ENCODE results near the gene XIRP2.

- no peak for TF ChIP-seq CTCF (conservative IDR thresholded peaks at IDR 0.05; ENCODE audit: low read depth, low read length)
- no peak for TF ChIP-seq POLR2A (IDR thresholded peaks at IDR 0.05; ENCODE audit: low read depth, low read length)
- no peak for TF ChIP-seq MXI1 (IDR thresholded peaks at IDR 0.05; ENCODE audit: borderline replicate concordance, low read depth, low read length)
- no peak for TF ChIP-seq RFX5 (IDR thresholded peaks at IDR 0.05; ENCODE audit: low read depth, low read length)
- no peak for TF ChIP-seq CEBPB (IDR thresholded peaks at IDR 0.05; ENCODE audit: low read depth, low read length)
- TF ChIP-seq ELK1 (IDR thresholded peaks at IDR 0.05; ENCODE audit: borderline replicate concordance, low read depth, low read length), result no peak
- no peak for TF ChIP-seq USF2 (IDR thresholded peaks at IDR 0.05; ENCODE audit: low read depth, low read length)
- no peak for TF ChIP-seq BHLHE40 (IDR thresholded peaks at IDR 0.05; ENCODE audit: low read depth, low read length)
- TF ChIP-seq MAFK (IDR thresholded peaks at IDR 0.05; ENCODE audit: low read depth, low read length), result no peak
- TF ChIP-seq RAD21 (IDR thresholded peaks at IDR 0.05; ENCODE audit: low read length), result no peak
These were observed 311.7 kb downstream of the XIRP2 start for GRCh38 chr2:167200019-167200418.
